DOHH2 (cell line): Measurements from ENCODE around the gene COL26A1.

ENCODE experiments used
- EZH2phosphoT487 ChIP-seq: fragments of 200-600 bp; sonication (generic); IDR thresholded peaks from 2 replicates; pipeline ENCODE4 v1.6.1; 2017; ENCODE audit warnings: borderline replicate concordance, mild to moderate bottlenecking, antibody characterized with exemption, low read length, moderate library complexity, mixed read lengths
- TF ChIP-seq, protein P1 (sequence below): fragments of 200-600 bp; sonication (generic); IDR thresholded peaks from one replicate; pipeline ENCODE4 v1.5.1; 2014; ENCODE audit warnings: antibody characterized with exemption, mild to moderate bottlenecking, low read depth, low read length; ENCODE audit not compliant: poor library complexity, severe bottlenecking

DNA sequence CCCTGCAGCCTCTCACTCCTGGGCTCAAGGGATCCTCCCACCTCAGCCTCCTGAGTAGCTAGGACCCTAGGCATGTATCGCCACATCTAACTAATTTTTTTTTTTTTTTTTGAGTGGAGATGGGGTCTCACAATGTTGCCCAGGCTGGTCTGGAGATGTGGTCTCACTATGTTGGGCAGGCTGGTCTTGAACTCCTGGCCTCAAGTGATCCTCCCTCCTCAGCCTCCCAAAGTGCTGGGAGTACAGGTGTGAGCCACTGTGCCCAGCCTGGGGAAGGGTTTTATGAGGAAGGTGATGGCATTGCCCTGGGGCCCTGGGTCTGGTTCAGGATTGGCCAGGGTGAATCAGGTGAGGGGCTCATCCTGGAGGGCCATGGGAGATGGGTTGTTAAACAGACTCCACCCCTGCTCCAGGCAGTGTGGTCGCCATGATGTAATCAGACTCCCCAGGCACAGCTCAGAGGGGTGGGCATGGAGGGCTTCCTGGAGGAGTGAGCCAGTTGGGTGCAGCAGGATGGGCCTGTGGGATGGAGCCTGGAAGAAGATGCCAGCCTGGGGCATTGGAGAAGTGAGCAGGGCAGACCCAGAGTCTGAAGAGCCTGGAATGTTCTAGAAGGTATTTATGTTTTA is 183.7 kb downstream of the COL26A1 start:
- no peak for TF ChIP-seq EZH2phosphoT487
- TF ChIP-seq, protein P1, sequence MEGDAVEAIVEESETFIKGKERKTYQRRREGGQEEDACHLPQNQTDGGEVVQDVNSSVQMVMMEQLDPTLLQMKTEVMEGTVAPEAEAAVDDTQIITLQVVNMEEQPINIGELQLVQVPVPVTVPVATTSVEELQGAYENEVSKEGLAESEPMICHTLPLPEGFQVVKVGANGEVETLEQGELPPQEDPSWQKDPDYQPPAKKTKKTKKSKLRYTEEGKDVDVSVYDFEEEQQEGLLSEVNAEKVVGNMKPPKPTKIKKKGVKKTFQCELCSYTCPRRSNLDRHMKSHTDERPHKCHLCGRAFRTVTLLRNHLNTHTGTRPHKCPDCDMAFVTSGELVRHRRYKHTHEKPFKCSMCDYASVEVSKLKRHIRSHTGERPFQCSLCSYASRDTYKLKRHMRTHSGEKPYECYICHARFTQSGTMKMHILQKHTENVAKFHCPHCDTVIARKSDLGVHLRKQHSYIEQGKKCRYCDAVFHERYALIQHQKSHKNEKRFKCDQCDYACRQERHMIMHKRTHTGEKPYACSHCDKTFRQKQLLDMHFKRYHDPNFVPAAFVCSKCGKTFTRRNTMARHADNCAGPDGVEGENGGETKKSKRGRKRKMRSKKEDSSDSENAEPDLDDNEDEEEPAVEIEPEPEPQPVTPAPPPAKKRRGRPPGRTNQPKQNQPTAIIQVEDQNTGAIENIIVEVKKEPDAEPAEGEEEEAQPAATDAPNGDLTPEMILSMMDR = no peak
